HL-60 (cell line): Measurements from ENCODE around the gene MSL2.
"Not testable (repeated sequence)": the region's sequence is repeated elsewhere in the genome, so short reads cannot be mapped to it uniquely, and the experiment has no call there.

ENCODE experiments used
- DNase-seq, 2 experiments: peaks; one replicate each; pipeline ENCODE4 v3.0.0-alpha.2; 2010 to 2020; ENCODE audit warnings: low read depth in 1 of 2, low spot score in 1 of 2
- H3K27ac ChIP-seq: fragments of 250-450 bp; sonication (Bioruptor Pico); replicated peaks from 2 replicates; pipeline ENCODE4 v1.5.1; 2020; ENCODE audit warnings: mild to moderate bottlenecking, moderate library complexity
- H3K27me3 ChIP-seq: fragments of 250-450 bp; sonication (Bioruptor Pico); 2 replicates; pipeline ENCODE4 v1.5.1; 2021; ENCODE audit warnings: mild to moderate bottlenecking, moderate library complexity; ENCODE audit not compliant: insufficient read depth, poor library complexity, severe bottlenecking
- H3K4me3 ChIP-seq: replicated peaks from 2 replicates; pipeline ENCODE4 v1.5.1; 2011; ENCODE audit warnings: mild to moderate bottlenecking, control low read depth, low read length; ENCODE audit not compliant: insufficient read depth
- CTCF ChIP-seq: IDR thresholded peaks from one replicate; pipeline ENCODE4 v1.5.1; 2011; ENCODE audit warnings: low read length, control low read depth, inconsistent platforms; ENCODE audit not compliant: insufficient read depth
- GABPA ChIP-seq: IDR thresholded peaks from 2 replicates; pipeline ENCODE4 v1.6.1; 2012; ENCODE audit warnings: low read depth
- POLR2AphosphoS5 ChIP-seq: IDR thresholded peaks from 2 replicates; pipeline ENCODE4 v1.6.1; 2012; ENCODE audit warnings: low read depth
- REST ChIP-seq: IDR thresholded peaks from 2 replicates; pipeline ENCODE4 v1.6.1; 2012; ENCODE audit warnings: low read depth; ENCODE audit not compliant: insufficient replicate concordance
- SPI1 ChIP-seq: IDR thresholded peaks from 2 replicates; pipeline ENCODE4 v1.6.1; 2012; ENCODE audit warnings: low read depth, mild to moderate bottlenecking, borderline replicate concordance

The MSL2 gene

GRCh38 chr3:136194409-136195257 lies 1.5 kb downstream of the MSL2 start:
- Histone ChIP-seq H3K4me3 (peak overlapping the region; percentile 67), H3K27ac (peak overlapping the region; percentile 98), H3K27me3 (no peaks in the 10 kb centered on the region)
- peak in 1 of 2 experiments; percentile 89 for DNase-seq
- TF ChIP-seq CTCF (no peak), GABPA (no peak), POLR2AphosphoS5 (peak; percentile 77), SPI1 (peak; percentile 73; the same call in 1 of the 2 replicates), REST (peak; percentile 31)

GRCh38 chr3:136193278-136194054 lies 2.7 kb downstream of the MSL2 start:
- Histone ChIP-seq H3K4me3 (peak overlapping the region; percentile 67), H3K27ac (peak overlapping the region; percentile 98), H3K27me3 (no peaks in the 10 kb centered on the region)
- peak in 1 of 2 experiments; percentile 52 for DNase-seq
- TF ChIP-seq SPI1 (peak; percentile 61; the same call in 1 of the 2 replicates), REST (no peak)

GRCh38 chr3:136192831-136193230 lies 3.3 kb downstream of the MSL2 start:
- Histone ChIP-seq H3K27ac (peak overlapping the region; percentile 98), H3K27me3 (no peaks in the 10 kb centered on the region), H3K4me3 (peak overlapping the region; percentile 67)
- TF ChIP-seq CTCF: no peak
- no peak for TF ChIP-seq POLR2AphosphoS5
- no peak for TF ChIP-seq REST
- no peak for TF ChIP-seq GABPA
- TF ChIP-seq SPI1: no peak
- DNase-seq: no peak

- H3K27ac ChIP-seq, H3K27me3 ChIP-seq, DNase-seq: not testable (repeated sequence)
- H3K4me3 ChIP-seq: peak overlapping the region; percentile 67
Observed at GRCh38 chr3:136192195-136192594, 3.9 kb downstream of the MSL2 start.
